ENCODE measurements around the gene PSME1. TPM values are rescaled to one million over a fixed set of nuclear protein-coding genes. Genes with fewer than 3 reads are reported as not detected.

Gene PSME1
- total and polyA plus RNA-seq, 2 of the 13 experiments (the other 11 are each of a cell fraction or from before 2014, with no cell fraction given) = 159 to 608 TPM

DNA sequence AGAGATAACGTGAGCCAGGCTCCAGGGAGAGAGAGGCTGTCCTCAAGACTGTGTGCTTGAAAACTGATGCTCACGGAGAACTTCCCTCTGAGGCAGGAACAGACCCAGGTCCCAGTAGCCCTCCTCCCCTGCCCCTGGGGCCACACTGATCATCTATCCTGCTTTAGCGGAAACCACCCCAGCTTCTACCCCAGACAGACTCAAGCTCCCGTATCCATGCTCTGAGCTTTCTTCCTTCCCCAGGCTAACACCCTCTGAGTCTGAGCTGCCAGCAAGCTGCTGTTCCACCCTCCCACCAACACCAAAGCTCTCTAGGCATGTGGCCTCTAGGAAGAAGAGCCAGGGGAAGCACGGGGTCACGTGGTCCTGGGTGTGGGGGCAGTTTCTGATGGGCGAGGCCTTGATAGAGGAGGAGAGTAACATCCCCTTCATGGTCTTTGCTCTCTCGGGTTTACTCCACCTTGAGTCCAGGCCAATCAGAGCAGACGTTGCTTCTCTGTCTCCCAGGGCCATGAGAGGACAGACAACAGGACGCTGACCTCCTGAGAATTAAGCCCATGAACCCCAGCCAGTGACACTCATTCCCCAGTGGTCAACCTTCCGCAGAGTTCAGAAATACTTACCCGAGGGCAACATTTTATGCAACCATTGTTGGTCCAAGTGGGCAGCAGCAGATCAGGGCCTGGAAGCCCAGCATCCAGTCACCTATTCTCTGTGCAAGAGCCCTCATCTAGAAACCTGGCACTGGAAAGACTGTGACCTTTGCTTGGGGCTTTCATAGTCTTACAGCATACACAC, 40.5 kb upstream of the PSME1 start (continued):
- TF ChIP-seq, protein P1, sequence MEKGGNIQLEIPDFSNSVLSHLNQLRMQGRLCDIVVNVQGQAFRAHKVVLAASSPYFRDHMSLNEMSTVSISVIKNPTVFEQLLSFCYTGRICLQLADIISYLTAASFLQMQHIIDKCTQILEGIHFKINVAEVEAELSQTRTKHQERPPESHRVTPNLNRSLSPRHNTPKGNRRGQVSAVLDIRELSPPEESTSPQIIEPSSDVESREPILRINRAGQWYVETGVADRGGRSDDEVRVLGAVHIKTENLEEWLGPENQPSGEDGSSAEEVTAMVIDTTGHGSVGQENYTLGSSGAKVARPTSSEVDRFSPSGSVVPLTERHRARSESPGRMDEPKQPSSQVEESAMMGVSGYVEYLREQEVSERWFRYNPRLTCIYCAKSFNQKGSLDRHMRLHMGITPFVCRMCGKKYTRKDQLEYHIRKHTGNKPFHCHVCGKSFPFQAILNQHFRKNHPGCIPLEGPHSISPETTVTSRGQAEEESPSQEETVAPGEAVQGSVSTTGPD (CRISPR knock-in tag; IDR thresholded peaks at IDR 0.05) = no peak; the same call in none of the 2 replicates
- TF ChIP-seq, protein P2, sequence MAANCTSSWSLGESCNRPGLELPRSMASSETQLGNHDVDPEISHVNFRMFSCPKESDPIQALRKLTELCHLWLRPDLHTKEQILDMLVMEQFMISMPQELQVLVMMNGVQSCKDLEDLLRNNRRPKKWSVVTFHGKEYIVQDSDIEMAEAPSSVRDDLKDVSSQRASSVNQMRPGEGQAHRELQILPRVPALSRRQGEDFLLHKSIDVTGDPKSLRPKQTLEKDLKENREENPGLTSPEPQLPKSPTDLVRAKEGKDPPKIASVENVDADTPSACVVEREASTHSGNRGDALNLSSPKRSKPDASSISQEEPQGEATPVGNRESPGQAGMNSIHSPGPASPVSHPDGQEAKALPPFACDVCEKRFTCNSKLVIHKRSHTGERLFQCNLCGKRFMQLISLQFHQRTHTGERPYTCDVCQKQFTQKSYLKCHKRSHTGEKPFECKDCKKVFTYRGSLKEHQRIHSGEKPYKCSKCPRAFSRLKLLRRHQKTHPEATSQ (CRISPR knock-in tag; IDR thresholded peaks at IDR 0.05; ENCODE audit: borderline replicate concordance) = peak; percentile 98
- TF ChIP-seq, protein P3, sequence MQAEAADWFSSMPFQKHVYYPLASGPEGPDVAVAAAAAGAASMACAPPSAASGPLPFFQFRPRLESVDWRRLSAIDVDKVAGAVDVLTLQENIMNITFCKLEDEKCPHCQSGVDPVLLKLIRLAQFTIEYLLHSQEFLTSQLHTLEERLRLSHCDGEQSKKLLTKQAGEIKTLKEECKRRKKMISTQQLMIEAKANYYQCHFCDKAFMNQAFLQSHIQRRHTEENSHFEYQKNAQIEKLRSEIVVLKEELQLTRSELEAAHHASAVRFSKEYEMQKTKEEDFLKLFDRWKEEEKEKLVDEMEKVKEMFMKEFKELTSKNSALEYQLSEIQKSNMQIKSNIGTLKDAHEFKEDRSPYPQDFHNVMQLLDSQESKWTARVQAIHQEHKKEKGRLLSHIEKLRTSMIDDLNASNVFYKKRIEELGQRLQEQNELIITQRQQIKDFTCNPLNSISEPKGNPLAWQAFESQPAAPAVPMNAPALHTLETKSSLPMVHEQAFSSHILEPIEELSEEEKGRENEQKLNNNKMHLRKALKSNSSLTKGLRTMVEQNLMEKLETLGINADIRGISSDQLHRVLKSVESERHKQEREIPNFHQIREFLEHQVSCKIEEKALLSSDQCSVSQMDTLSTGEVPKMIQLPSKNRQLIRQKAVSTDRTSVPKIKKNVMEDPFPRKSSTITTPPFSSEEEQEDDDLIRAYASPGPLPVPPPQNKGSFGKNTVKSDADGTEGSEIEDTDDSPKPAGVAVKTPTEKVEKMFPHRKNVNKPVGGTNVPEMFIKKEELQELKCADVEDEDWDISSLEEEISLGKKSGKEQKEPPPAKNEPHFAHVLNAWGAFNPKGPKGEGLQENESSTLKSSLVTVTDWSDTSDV (CRISPR knock-in tag; IDR thresholded peaks at IDR 0.05) = no peak
- TF ChIP-seq, protein P4, sequence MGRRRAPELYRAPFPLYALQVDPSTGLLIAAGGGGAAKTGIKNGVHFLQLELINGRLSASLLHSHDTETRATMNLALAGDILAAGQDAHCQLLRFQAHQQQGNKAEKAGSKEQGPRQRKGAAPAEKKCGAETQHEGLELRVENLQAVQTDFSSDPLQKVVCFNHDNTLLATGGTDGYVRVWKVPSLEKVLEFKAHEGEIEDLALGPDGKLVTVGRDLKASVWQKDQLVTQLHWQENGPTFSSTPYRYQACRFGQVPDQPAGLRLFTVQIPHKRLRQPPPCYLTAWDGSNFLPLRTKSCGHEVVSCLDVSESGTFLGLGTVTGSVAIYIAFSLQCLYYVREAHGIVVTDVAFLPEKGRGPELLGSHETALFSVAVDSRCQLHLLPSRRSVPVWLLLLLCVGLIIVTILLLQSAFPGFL (CRISPR knock-in tag; IDR thresholded peaks at IDR 0.05) = no peak; the same call in 1 of the 2 replicates
- TF ChIP-seq, protein P5, sequence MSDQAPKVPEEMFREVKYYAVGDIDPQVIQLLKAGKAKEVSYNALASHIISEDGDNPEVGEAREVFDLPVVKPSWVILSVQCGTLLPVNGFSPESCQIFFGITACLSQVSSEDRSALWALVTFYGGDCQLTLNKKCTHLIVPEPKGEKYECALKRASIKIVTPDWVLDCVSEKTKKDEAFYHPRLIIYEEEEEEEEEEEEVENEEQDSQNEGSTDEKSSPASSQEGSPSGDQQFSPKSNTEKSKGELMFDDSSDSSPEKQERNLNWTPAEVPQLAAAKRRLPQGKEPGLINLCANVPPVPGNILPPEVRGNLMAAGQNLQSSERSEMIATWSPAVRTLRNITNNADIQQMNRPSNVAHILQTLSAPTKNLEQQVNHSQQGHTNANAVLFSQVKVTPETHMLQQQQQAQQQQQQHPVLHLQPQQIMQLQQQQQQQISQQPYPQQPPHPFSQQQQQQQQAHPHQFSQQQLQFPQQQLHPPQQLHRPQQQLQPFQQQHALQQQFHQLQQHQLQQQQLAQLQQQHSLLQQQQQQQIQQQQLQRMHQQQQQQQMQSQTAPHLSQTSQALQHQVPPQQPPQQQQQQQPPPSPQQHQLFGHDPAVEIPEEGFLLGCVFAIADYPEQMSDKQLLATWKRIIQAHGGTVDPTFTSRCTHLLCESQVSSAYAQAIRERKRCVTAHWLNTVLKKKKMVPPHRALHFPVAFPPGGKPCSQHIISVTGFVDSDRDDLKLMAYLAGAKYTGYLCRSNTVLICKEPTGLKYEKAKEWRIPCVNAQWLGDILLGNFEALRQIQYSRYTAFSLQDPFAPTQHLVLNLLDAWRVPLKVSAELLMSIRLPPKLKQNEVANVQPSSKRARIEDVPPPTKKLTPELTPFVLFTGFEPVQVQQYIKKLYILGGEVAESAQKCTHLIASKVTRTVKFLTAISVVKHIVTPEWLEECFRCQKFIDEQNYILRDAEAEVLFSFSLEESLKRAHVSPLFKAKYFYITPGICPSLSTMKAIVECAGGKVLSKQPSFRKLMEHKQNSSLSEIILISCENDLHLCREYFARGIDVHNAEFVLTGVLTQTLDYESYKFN (CRISPR knock-in tag; conservative IDR thresholded peaks at IDR 0.05) = peak; percentile 98
- TF ChIP-seq, protein P6, sequence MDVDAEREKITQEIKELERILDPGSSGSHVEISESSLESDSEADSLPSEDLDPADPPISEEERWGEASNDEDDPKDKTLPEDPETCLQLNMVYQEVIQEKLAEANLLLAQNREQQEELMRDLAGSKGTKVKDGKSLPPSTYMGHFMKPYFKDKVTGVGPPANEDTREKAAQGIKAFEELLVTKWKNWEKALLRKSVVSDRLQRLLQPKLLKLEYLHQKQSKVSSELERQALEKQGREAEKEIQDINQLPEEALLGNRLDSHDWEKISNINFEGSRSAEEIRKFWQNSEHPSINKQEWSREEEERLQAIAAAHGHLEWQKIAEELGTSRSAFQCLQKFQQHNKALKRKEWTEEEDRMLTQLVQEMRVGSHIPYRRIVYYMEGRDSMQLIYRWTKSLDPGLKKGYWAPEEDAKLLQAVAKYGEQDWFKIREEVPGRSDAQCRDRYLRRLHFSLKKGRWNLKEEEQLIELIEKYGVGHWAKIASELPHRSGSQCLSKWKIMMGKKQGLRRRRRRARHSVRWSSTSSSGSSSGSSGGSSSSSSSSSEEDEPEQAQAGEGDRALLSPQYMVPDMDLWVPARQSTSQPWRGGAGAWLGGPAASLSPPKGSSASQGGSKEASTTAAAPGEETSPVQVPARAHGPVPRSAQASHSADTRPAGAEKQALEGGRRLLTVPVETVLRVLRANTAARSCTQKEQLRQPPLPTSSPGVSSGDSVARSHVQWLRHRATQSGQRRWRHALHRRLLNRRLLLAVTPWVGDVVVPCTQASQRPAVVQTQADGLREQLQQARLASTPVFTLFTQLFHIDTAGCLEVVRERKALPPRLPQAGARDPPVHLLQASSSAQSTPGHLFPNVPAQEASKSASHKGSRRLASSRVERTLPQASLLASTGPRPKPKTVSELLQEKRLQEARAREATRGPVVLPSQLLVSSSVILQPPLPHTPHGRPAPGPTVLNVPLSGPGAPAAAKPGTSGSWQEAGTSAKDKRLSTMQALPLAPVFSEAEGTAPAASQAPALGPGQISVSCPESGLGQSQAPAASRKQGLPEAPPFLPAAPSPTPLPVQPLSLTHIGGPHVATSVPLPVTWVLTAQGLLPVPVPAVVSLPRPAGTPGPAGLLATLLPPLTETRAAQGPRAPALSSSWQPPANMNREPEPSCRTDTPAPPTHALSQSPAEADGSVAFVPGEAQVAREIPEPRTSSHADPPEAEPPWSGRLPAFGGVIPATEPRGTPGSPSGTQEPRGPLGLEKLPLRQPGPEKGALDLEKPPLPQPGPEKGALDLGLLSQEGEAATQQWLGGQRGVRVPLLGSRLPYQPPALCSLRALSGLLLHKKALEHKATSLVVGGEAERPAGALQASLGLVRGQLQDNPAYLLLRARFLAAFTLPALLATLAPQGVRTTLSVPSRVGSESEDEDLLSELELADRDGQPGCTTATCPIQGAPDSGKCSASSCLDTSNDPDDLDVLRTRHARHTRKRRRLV (CRISPR knock-in tag; IDR thresholded peaks at IDR 0.05) = peak; percentile 96
- TF ChIP-seq, protein P7, sequence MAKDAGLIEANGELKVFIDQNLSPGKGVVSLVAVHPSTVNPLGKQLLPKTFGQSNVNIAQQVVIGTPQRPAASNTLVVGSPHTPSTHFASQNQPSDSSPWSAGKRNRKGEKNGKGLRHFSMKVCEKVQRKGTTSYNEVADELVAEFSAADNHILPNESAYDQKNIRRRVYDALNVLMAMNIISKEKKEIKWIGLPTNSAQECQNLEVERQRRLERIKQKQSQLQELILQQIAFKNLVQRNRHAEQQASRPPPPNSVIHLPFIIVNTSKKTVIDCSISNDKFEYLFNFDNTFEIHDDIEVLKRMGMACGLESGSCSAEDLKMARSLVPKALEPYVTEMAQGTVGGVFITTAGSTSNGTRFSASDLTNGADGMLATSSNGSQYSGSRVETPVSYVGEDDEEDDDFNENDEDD (CRISPR knock-in tag; IDR thresholded peaks at IDR 0.05; ENCODE audit: borderline replicate concordance) = peak; percentile 98
- TF ChIP-seq ONECUT2 (CRISPR knock-in tag; IDR thresholded peaks at IDR 0.05) = peak; percentile 50
- no peak for TF ChIP-seq AGO2 (optimal IDR thresholded peaks at IDR 0.05; ENCODE audit: low read depth, low read length)

Measured in HepG2 (cell line).